SK-N-SH (cell line): ENCODE results near the gene GSDMA.

Experiments
- CTCF ChIP-seq: fragments of 200-600 bp; sonication (generic); IDR thresholded peaks from 2 replicates; pipeline ENCODE4 v1.6.1; 2017; ENCODE audit warnings: antibody characterized with exemption, mild to moderate bottlenecking, moderate library complexity
- FOXM1 ChIP-seq: IDR thresholded peaks from 2 replicates; pipeline ENCODE4 v1.4.0; 2012; ENCODE audit warnings: low read depth, mild to moderate bottlenecking
- POLR2AphosphoS5 ChIP-seq: IDR thresholded peaks from 2 replicates; pipeline ENCODE4 v1.6.1; 2012; ENCODE audit warnings: low read depth, low read length
- RAD21 ChIP-seq: IDR thresholded peaks from 2 replicates; pipeline ENCODE4 v1.6.1; 2012; ENCODE audit warnings: mild to moderate bottlenecking, low read length
- SMC3 ChIP-seq: IDR thresholded peaks from 2 replicates; pipeline ENCODE4 v1.6.1; 2012; ENCODE audit warnings: low read depth, low read length, improper control_type of control experiment
- USF2 ChIP-seq: fragments of 150-350 bp; IDR thresholded peaks from 2 replicates; pipeline ENCODE4 v1.6.1; 2017; ENCODE audit warnings: antibody characterized with exemption, low read length, low read depth, borderline replicate concordance
- YY1 ChIP-seq: IDR thresholded peaks from 2 replicates; pipeline ENCODE4 v1.4.0; 2012; ENCODE audit warnings: low read depth, mild to moderate bottlenecking

- TF ChIP-seq CTCF (no peak), RAD21 (no peak), YY1 (no peak), FOXM1 (no peak), SMC3 (no peak), POLR2AphosphoS5 (no peak), USF2 (no peak)
Observed at GRCh38 chr17:39929646-39930407, 33.0 kb upstream of the GSDMA start.
